Sigmoid colon (tissue), 7 donors: ENCODE measurements around the gene VPS13C. TPM values are rescaled to one million over a fixed set of nuclear protein-coding genes. Genes with fewer than 3 reads are reported as not detected.
"Not testable (repeated sequence)": the region's sequence is repeated elsewhere in the genome, so short reads cannot be mapped to it uniquely, and the experiment has no call there.

Source experiments
- DNase-seq: peaks from one replicate; pipeline ENCODE4 v3.0.0-alpha.2; 2019
- H3K27ac ChIP-seq, 4 donors: fragments of 200-600 bp; sonication (generic); one replicate each; pipeline ENCODE4 v1.5.1; 2016 to 2019; ENCODE audit warnings: mild to moderate bottlenecking in 1 of 4
- H3K27me3 ChIP-seq, 3 donors: fragments of 200-600 bp; sonication (generic); one replicate each; pipeline ENCODE4 v1.5.1; 2019; ENCODE audit warnings: mild to moderate bottlenecking in 1 of 3
- H3K36me3 ChIP-seq, 4 donors: fragments of 200-600 bp; sonication (generic); one replicate each; pipeline ENCODE4 v1.5.1; 2016 to 2019
- H3K4me1 ChIP-seq, 4 donors: fragments of 200-600 bp; sonication (generic); one replicate each; pipeline ENCODE4 v1.5.1; 2017 to 2019
- H3K4me3 ChIP-seq, 4 donors: fragments of 200-600 bp; sonication (generic); one replicate each; pipeline ENCODE4 v1.5.1; 2017 to 2019; ENCODE audit warnings: mild to moderate bottlenecking in 2 of 4, moderate library complexity in 1 of 4
- H3K9me3 ChIP-seq, 4 donors: fragments of 200-600 bp in 3 of 4; sonication (generic) in 3 of 4; one replicate each; pipeline versions ENCODE4 v1.5.1 to v1.6.1; 2013 to 2019
- EP300 ChIP-seq, 4 donors: sonication (generic); formaldehyde crosslinking; IDR thresholded peaks; one replicate each; pipeline ENCODE4 v1.6.1; 2017; ENCODE audit warnings: antibody characterized with exemption in 4 of 4
- POLR2A ChIP-seq, 2 donors: fragments of 450-650 bp; IDR thresholded peaks; one replicate each; pipeline ENCODE4 v1.6.1; 2016; ENCODE audit warnings: antibody characterized with exemption in 2 of 2, mild to moderate bottlenecking in 2 of 2, moderate library complexity in 2 of 2
- POLR2AphosphoS5 ChIP-seq, 4 donors: sonication (generic); formaldehyde crosslinking; IDR thresholded peaks; one replicate each; pipeline ENCODE4 v1.6.1; 2017; ENCODE audit warnings: antibody characterized with exemption in 4 of 4
- WGBS, 2 donors: extraction: QIAGEN DNeasy Blood & Tissue Kit; methylation state at CpG; one replicate each; pipeline ENCODE4 v1.1.7; 2013; 5-methylcytosine and 5-hydroxymethylcytosine counted together
- intact Hi-C: fragments of 100-400 bp; cut with DNase I; formaldehyde crosslinking; loops from one replicate; pipeline ENCODE4 v1.15.1; 2023
- polyA plus RNA-seq, 3 donors: library from polyadenylated mRNA; stranded (reverse); fragments of 200-250 nt; gene quantifications; one replicate each; pipeline ENCODE4 v1.2.3, GENCODE V29; 2013
- total RNA-seq, 4 donors: library from RNA; depleted of rRNA; stranded (reverse); fragments of >200 nt; gene quantifications; one replicate each; pipeline ENCODE4 v1.1.0, GENCODE V29; 2016
- TF ChIP-seq, protein P1 (sequence below), 4 experiments: fragments of 450-650 bp in 3 of 4; fragments of 200-600 bp in 1 of 4; IDR thresholded peaks; one replicate each; pipeline ENCODE4 v1.5.1; 2016 to 2019; ENCODE audit warnings: antibody characterized with exemption in 4 of 4, mild to moderate bottlenecking in 3 of 4, moderate library complexity in 2 of 4
- donor health status: healthy with polysubstance abuse.
- donor health status: Bipolar disorder and iron deficiency.
- donor health status: healthy.

Gene VPS13C
- total and polyA plus RNA-seq, 7 donors, result 2.1 to 112 (median 71.5) TPM

DNA sequence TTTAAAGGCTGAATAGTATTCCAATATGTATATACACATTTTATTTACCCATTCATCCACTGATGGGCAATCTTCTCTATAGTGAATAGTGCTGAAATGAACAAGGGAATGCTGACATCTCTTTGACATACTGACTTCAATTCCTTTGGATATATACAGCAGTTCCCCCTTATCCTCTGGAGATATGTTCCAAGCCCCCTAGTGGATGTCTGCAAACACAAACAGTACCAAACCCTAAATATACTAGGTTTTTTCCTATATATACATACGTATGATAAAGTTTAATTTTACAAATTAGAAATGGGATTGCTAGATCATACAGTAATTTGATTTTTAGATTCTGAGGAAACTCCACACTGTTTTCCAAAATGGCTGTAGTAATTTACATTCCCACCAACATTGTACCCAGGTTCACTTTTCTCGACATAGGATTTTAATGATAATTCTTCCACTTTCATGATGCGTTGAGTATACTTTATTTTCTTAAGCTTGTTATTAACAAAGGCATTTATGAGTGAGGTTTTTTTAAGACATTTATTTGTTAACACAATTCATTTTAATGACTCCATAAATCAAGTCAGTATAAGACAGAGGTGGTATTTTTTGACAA is 38.2 kb downstream of the VPS13C start:
- DNase-seq, result no peak
- peaks cover 0 to 19% (median 5%) of the 10 kb centered on the region in 4 donors for H3K4me1 ChIP-seq
- no peaks in the 10 kb centered on the region for H3K27me3 ChIP-seq
- no peak overlapping the region for H3K27ac ChIP-seq
- H3K36me3 ChIP-seq, result peaks cover 0 to 46% (median 2%) of the 10 kb centered on the region in 4 donors
- no peak overlapping the region for H3K4me3 ChIP-seq
- WGBS, 2 donors, result 95 to 96% methylated on average over 3 of the region's 3 CpGs
- TF ChIP-seq EP300 (IDR thresholded peaks at IDR 0.05) (no peak), POLR2A (IDR thresholded peaks at IDR 0.05) (no peak), POLR2AphosphoS5 (IDR thresholded peaks at IDR 0.05) (no peak)
- TF ChIP-seq, protein P1, sequence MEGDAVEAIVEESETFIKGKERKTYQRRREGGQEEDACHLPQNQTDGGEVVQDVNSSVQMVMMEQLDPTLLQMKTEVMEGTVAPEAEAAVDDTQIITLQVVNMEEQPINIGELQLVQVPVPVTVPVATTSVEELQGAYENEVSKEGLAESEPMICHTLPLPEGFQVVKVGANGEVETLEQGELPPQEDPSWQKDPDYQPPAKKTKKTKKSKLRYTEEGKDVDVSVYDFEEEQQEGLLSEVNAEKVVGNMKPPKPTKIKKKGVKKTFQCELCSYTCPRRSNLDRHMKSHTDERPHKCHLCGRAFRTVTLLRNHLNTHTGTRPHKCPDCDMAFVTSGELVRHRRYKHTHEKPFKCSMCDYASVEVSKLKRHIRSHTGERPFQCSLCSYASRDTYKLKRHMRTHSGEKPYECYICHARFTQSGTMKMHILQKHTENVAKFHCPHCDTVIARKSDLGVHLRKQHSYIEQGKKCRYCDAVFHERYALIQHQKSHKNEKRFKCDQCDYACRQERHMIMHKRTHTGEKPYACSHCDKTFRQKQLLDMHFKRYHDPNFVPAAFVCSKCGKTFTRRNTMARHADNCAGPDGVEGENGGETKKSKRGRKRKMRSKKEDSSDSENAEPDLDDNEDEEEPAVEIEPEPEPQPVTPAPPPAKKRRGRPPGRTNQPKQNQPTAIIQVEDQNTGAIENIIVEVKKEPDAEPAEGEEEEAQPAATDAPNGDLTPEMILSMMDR (IDR thresholded peaks at IDR 0.05), result no peak
- H3K9me3 ChIP-seq, result no peaks in the 10 kb centered on the region
- intact Hi-C loops, result no loop called here

DNA sequence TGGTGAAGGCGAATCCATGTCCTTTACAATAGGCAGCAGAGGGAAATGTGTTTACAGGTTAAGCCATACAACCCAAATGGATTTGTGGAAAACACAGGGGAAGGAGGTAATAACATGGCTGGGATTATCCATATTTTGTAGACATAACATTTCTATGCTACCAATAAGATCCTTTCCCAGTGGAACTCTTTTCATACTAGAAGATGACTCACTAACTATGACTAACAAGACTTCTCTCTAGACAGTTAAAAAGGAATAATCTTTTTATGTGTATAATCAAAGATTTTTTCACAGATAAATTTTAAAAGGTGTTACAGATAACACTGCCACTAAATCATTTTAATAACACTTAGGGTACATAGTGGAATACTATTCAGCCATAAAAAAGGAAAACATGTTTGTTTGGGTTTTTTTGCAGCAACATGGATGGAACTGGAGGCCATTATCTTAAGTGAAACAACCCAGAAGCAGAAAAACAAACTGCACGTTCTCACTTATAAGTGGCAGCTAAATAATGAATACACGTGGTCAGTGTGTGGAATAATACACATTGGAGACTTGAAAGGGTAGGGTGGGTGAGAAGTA is 39.6 kb downstream of the VPS13C start:
- intact Hi-C loops, result no loop called here
- Histone ChIP-seq H3K27ac (no peak overlapping the region), H3K36me3 (peaks cover 0 to 46% (median 2%) of the 10 kb centered on the region in 4 donors), H3K4me3 (no peak overlapping the region), H3K4me1 (peaks cover 0 to 7% (median 0%) of the 10 kb centered on the region in 4 donors), H3K27me3 (no peaks in the 10 kb centered on the region), H3K9me3 (no peaks in the 10 kb centered on the region)
- TF ChIP-seq, protein P1 (IDR thresholded peaks at IDR 0.05), result no peak
- TF ChIP-seq POLR2AphosphoS5 (IDR thresholded peaks at IDR 0.05) (no peak), POLR2A (IDR thresholded peaks at IDR 0.05) (no peak), EP300 (IDR thresholded peaks at IDR 0.05) (no peak)
- WGBS, 2 donors, result 97 to 98% methylated on average over 3 of the region's 3 CpGs
- no peak for DNase-seq

DNA sequence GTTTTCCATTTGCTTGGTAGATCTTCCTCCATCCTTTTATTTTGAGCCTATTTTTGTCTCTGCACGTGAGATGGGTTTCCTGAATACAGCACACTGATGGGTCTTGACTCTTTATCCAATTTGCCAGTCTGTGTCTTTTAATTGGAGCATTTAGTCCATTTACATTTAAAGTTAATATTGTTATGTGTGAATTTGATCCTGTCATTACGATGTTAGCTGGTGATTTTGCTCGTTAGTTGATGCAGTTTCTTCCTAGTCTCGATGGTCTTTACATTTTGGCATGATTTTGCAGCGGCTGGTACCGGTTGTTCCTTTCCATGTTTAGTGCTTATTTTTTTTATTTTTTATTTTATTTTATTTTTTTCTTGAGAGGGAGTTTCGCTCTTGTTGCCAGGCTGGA is 54.9 kb downstream of the VPS13C start:
- H3K27me3 ChIP-seq, H3K4me1 ChIP-seq, DNase-seq, intact Hi-C loops, H3K4me3 ChIP-seq, H3K27ac ChIP-seq, H3K9me3 ChIP-seq: not testable (repeated sequence)
- 96 to 98% methylated on average over 5 of the region's 7 CpGs for WGBS, 2 donors
- H3K36me3 ChIP-seq, result peaks cover 0 to 44% (median 8%) of the 10 kb centered on the region in 4 donors

DNA sequence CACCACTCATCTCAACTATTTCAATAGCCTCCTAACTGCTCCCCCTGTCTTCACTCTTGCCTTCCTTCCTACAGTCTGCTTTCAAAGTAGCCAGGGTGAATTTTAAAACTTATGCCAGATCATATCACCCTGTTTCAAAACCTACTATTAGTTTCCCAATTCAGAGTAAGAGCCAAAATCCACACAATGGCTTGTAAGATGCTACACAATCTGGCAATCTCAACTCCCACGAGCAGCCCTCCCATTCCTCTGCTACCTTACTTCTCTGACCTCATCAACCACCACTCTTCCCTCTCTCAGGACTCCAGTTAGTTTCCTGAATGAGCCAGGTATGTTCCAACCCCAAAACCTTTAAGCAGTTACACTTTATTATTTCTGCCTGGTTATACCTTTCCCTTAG is 62.5 kb downstream of the VPS13C start:
- Histone ChIP-seq H3K27ac (no peak overlapping the region), H3K36me3 (peaks cover 0 to 13% (median 0%) of the 10 kb centered on the region in 4 donors), H3K4me1 (no peaks in the 10 kb centered on the region), H3K27me3 (no peaks in the 10 kb centered on the region), H3K4me3 (no peak overlapping the region), H3K9me3 (no peaks in the 10 kb centered on the region)
- WGBS, 2 donors, result 91 to 98% methylated on average over 1 of the region's 1 CpG
- TF ChIP-seq, protein P1 (IDR thresholded peaks at IDR 0.05), result no peak
- TF ChIP-seq POLR2A (IDR thresholded peaks at IDR 0.05), result no peak
- TF ChIP-seq POLR2AphosphoS5 (IDR thresholded peaks at IDR 0.05), result no peak
- TF ChIP-seq EP300 (IDR thresholded peaks at IDR 0.05), result no peak
- intact Hi-C loops, result no loop called here
- no peak for DNase-seq

DNA sequence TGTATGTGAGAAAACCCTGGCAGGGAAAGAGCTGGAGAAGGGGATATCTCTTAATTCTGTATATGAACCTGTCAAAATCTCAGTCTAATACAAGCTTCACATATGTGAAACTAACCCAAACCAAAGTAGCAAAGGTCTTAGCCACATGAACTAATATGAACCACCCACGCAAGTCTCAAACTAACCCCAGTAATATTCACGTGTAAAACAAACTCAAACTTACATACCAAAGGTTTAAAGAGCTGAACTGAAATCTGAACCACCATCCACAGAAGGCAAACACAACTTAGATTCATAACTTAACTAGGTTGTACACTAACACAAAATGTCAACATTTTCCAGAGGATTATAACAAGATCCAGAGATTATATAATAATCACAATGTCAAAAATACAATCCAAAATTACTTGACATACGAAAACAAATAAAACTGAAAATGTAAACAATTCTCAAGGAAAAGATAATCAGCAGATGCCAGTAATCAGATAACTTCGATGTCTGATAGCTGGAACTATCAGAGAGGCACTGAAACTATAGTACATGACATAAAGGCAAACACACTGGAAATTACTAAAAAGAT is 64.1 kb downstream of the VPS13C start:
- no peaks in the 10 kb centered on the region for H3K9me3 ChIP-seq
- WGBS, 2 donors, result 95% methylated on average over 4 of the region's 4 CpGs
- intact Hi-C loops, result no loop called here
- no peaks in the 10 kb centered on the region for H3K27me3 ChIP-seq
- no peak overlapping the region for H3K4me3 ChIP-seq
- no peak for TF ChIP-seq EP300 (IDR thresholded peaks at IDR 0.05)
- no peak for TF ChIP-seq POLR2AphosphoS5 (IDR thresholded peaks at IDR 0.05)
- TF ChIP-seq, protein P1 (IDR thresholded peaks at IDR 0.05), result no peak
- TF ChIP-seq POLR2A (IDR thresholded peaks at IDR 0.05), result no peak
- DNase-seq, result no peak
- peaks cover 0 to 22% (median 0%) of the 10 kb centered on the region in 4 donors for H3K36me3 ChIP-seq
- H3K27ac ChIP-seq, result no peak overlapping the region
- H3K4me1 ChIP-seq, result no peaks in the 10 kb centered on the region
